GM12878 (cell line): ENCODE measurements around the gene DDX24.

Experiments used
- SMARCA5 ChIP-seq: fragments of 450-650 bp; IDR thresholded peaks from 2 replicates; pipeline ENCODE4 v1.6.1; 2017; ENCODE audit warnings: mild to moderate bottlenecking
- TF ChIP-seq, protein P1 (sequence below): fragments of 450-650 bp; IDR thresholded peaks from 2 replicates; pipeline ENCODE4 v1.6.1; 2018; ENCODE audit warnings: mild to moderate bottlenecking, low read depth, moderate library complexity; ENCODE audit not compliant: partially characterized antibody

DNA sequence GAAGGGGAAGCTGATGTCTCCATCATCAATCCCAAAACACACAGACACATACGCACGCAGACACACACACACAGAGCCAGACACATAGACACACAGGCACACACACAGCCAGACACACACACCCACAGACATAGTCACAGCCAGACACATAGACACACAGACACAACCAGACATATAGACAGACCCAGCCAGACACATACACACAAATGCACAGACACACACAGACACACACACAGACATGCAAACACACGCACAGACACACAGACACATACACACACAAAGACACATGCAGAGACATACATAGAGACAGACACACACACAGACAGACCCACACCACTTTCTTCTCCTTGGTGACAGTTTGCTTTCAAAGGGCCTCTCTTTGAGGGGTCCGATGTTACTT, 77.6 kb downstream of the DDX24 start:
- no peak for TF ChIP-seq SMARCA5
- TF ChIP-seq, protein P1, sequence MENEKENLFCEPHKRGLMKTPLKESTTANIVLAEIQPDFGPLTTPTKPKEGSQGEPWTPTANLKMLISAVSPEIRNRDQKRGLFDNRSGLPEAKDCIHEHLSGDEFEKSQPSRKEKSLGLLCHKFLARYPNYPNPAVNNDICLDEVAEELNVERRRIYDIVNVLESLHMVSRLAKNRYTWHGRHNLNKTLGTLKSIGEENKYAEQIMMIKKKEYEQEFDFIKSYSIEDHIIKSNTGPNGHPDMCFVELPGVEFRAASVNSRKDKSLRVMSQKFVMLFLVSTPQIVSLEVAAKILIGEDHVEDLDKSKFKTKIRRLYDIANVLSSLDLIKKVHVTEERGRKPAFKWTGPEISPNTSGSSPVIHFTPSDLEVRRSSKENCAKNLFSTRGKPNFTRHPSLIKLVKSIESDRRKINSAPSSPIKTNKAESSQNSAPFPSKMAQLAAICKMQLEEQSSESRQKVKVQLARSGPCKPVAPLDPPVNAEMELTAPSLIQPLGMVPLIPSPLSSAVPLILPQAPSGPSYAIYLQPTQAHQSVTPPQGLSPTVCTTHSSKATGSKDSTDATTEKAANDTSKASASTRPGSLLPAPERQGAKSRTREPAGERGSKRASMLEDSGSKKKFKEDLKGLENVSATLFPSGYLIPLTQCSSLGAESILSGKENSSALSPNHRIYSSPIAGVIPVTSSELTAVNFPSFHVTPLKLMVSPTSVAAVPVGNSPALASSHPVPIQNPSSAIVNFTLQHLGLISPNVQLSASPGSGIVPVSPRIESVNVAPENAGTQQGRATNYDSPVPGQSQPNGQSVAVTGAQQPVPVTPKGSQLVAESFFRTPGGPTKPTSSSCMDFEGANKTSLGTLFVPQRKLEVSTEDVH: no peak
